Gastrocnemius medialis (tissue), 4 donors: ENCODE measurements around the gene WDR87.

Experiments
- POLR2A ChIP-seq, 2 donors: fragments of 450-650 bp; IDR thresholded peaks; one replicate each; pipeline ENCODE4 v1.6.1; 2017; ENCODE audit warnings: antibody characterized with exemption in 2 of 2, mild to moderate bottlenecking in 2 of 2, moderate library complexity in 2 of 2
- TF ChIP-seq, protein P1 (sequence below), 5 experiments: fragments of 450-650 bp in 3 of 5; fragments of 200-600 bp in 2 of 5; sonication (generic) in 2 of 5; IDR thresholded peaks in 4 of 5; conservative IDR thresholded peaks in 1 of 5; 1 replicate in 4 of 5; 2 replicates in 1 of 5; pipeline ENCODE4 v1.5.1; 2016 to 2019; ENCODE audit warnings: antibody characterized with exemption in 5 of 5, mild to moderate bottlenecking in 3 of 5, moderate library complexity in 3 of 5

DNA sequence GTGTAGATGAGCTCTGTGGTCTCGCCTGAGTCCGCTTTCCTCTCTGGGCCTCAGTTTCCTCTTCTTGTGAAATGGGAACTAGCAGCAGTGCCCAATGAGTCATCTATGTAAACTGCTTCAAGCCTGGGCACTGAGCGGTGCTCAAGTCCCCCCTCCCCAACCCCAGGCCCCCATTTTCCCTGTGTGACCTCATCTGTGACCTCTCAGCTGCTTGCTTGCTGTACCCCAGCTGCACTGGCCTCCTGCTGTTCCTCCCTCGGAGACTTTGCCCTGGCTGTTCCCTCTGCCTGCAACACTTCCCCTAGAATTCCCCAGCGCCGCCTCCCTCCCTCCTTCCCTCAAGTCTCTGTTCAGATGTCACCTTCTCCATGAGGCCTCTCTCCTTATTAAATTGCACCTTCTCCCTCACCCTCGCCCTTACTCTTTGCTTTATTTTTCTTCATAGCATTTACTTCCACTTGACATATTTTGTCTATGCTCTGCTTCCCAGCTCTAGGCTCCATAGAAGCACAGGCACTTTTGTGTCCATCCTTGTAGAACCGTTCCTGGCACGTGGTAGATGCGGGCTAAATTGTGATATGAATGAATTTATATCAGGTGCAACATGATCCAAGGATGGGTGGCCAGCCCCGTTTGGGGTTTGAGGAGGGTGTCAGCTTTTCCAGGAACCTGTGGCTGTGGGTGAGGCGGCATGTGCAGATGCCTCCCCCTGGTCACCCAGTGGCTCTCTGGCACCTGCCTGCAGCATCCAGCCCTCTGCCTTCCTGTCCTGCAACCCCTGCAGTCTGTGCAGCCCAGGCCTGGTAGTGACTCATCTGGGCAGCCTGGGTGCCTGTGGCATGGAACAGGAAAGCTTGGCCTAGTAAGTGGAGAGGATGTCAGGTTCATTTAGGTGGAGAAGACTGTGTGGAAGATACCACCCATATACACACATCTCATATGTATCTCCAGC is 26.9 kb upstream of the WDR87 start:
- TF ChIP-seq, protein P1, sequence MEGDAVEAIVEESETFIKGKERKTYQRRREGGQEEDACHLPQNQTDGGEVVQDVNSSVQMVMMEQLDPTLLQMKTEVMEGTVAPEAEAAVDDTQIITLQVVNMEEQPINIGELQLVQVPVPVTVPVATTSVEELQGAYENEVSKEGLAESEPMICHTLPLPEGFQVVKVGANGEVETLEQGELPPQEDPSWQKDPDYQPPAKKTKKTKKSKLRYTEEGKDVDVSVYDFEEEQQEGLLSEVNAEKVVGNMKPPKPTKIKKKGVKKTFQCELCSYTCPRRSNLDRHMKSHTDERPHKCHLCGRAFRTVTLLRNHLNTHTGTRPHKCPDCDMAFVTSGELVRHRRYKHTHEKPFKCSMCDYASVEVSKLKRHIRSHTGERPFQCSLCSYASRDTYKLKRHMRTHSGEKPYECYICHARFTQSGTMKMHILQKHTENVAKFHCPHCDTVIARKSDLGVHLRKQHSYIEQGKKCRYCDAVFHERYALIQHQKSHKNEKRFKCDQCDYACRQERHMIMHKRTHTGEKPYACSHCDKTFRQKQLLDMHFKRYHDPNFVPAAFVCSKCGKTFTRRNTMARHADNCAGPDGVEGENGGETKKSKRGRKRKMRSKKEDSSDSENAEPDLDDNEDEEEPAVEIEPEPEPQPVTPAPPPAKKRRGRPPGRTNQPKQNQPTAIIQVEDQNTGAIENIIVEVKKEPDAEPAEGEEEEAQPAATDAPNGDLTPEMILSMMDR (IDR thresholded peaks at IDR 0.05 in 4 of 5, conservative IDR thresholded peaks at IDR 0.05 in 1 of 5) = no peak
- TF ChIP-seq POLR2A (IDR thresholded peaks at IDR 0.05) = no peak
